H4 (cell line): ENCODE measurements around the gene ARHGEF40. TPM values are rescaled to one million over a fixed set of nuclear protein-coding genes. Genes with fewer than 3 reads are reported as not detected.

Source experiments
- DNase-seq: peaks from one replicate; pipeline ENCODE4 v3.0.0-alpha.2; 2015; ENCODE audit warnings: low spot score
- total RNA-seq: library from RNA; depleted of rRNA; stranded (reverse); fragments of >200 nt; shearing (Covaris generic); gene quantifications from 2 replicates; pipeline ENCODE4 v1.2.3, GENCODE V29; 2014

Gene ARHGEF40
- total RNA-seq, 1 experiment from 2014 or later: 15.4 TPM

DNA sequence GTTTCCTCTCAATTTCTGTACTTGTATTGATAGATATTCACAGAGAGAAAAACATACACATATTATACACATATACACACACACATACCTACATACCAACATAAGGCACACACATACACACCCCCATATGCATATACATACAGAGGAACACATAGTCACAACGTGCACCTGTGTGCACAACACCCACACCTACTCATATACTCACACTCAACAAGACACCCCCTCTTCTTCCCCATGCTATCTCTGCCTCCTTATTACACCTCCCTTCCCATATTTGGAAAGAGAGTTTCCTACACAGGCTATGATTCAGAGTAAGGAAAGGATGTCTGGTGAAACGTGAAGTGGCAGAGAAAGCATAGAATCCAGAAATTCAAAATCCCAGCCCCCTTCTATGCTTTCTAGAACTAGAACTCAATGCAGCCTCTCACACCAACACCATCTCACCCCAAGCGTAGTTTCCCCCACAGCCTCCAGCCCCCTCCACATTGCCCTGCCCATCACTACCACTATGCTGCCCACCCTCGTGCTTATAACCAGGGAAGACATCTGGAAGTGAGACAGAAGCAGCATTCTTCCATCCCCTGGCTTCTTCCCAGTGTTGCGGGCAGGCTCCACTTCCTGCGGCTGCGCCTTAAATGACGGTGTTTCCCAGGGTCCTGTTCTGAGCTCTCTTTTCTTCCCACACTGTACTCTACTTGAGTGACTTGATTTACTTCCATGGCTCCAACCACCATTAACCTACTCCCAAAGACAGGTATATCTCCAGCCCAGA, 10.1 kb upstream of the ARHGEF40 start:
- DNase-seq: no peak

DNA sequence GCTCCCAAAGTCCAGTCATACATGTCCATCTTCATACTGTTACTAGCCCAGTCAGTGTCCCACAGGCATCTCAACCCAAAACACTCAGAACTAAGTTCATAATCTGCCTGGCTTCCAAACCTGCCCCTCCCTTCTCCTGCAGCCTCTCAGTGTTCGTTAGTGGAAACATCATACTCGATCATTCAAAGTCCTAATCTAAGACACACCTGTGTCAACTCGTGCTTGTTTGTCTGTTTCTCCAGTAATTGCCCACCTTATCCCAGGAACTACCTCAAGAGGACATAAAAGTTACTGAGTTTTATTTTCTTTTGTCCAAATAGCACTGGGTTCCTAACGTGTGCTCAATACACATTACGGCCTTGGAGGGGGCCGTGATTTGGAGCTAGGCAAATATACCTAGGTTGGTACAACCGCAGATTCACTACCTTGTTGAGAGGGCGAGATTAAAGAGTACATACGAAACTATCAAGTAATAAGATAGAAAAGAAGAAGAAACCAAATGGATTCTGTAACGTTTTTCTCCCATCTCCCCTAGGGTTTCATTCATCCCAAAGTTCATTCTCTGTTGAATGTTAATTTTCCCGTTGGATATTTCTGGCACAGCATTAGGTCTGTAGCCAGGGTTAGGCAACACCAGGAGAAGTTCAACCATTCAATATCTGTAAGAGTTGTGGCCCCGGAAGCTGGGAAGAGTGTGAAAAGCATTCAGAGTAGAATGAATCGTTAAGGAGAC, 9.3 kb upstream of the ARHGEF40 start:
- DNase-seq: no peak

DNA sequence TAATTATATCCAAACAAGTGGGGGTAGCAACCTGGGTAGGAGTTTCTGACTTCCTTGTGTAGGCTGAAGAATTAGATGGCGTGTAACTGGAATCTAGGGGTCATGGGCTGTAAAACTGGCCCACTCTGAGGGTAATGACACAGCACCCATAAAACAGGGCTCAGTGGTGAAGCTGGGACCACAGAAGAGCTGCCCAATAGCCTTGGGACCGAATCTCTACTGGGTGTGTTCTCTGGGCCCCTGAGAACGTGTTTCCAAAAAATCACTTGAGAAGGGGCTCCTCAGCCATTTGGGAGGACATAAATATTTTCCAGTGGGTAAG, 8.8 kb upstream of the ARHGEF40 start:
- no peak for DNase-seq

DNA sequence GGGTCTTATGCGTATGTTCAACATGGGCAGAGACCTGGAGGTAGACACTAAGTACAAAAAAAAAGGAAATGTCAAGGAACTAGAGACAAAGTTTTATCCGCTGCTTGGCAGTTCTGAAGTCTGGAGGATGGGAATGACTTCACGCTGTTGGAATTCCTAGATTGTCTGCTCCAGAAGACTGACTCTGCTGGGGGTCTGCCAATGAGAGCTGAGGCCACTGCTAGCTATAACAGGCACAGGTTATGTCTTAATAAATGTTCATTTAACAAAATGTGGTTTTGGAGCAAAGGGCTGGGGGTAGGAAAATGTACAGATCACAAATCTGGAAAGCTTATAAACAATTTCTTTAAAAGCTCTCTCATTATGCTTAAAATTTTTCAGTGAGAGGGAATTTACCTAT, 6.6 kb upstream of the ARHGEF40 start:
- DNase-seq: peak; percentile 39

DNA sequence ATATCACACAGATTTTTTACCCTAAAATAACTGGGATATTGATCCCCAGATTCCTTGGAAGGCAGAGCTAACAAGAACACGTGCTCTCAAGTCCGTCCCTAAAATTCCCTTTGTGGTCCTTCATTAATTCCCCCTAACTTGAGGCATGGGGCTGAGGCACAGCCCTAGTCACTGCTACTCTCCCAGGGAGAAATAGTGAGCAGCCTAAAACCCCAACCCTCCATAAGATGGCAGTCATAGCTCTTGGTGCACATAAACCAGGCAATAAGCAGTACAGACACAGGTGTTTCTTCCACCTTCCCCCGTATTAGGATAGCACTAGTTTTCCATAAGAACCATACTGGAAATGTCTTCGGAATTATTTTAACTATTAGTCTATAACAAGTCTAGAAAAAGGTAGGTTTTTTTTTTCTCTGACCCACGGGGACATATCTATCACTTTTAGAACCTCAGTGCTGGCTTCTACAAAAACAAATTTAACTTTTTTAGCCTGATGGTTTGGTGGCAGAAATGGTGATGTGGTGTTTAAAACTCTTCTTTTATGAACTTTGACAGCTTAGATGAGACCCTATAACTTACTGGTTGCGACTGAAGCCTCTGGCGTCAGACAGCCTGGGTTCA, 3.1 kb upstream of the ARHGEF40 start:
- DNase-seq: no peak

DNA sequence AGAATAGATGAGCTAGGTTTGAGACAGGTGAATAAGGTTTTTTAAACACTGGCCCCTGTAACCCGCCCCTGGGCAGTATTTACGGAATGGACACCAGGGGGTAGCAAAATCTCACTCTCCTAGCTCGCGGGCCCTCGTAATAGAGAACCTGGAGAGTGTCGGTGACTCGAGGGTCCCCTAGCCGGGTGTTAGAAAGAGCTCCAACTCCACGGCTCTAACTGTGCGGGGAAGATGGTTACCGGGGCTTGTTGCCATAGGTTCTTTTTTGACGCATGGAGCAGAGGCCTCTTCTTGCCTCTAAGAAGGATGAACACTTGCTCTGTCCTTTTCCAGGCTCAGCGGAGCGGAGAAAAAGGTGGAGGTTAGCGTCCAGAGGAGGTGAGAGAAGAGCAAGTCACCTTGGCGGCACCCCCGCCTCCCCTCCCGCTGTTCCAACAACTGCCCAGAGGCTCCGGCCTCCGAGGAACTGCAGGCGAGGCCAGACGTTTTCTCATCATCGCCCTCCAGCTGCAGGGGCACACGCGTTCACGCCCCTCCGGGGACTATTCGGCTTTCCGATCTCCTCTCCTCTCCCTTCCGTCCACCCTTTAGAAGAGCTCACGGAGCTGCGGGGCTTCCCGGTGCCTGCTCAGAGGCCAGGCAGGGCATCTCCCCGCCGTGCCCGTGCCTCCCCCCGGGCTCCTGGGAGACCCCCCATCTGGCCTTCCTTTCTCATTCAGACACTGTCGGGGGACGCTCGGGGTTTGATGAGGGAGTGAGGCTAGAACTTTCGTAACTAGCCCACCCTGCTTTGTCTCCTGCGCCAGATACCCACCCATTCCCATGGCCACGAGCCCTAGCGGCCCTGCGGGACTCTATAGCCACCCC, 1.4 kb upstream of the ARHGEF40 start:
- DNase-seq: no peak

DNA sequence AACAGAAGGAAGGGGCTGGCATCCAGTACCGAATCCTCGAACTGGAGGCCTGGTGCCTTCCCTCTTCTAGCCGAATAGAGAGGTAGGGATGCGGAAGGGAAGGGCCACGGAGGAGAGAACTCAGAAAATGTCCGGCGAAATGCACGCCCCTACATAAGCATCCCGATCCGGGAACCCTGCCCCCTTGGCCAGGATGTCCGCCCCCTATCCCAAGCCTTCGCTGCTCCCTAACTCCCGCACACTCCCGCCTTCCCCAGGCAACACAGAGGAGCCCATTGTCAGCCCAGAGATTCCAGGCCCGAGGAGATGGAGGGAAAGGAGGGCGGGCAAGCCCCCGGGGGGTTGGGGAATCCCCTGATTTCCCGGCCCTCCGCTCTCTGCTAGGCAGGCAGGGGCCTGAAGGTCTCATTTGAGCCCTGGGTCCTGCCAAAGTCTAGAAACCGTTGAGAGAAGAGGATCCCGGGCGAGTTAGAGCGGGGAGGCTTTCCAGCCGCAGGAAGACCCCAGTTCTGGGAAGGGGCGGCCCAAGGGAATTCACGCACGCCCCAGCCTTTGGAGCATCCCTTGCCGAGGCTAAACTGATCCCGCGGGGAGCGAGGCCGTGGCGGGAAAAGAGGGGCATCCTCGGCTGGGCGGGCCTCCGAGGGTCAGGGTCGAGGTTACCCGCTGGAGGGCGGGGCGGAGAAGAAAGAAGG, 569 bp upstream of the ARHGEF40 start:
- no peak for DNase-seq

DNA sequence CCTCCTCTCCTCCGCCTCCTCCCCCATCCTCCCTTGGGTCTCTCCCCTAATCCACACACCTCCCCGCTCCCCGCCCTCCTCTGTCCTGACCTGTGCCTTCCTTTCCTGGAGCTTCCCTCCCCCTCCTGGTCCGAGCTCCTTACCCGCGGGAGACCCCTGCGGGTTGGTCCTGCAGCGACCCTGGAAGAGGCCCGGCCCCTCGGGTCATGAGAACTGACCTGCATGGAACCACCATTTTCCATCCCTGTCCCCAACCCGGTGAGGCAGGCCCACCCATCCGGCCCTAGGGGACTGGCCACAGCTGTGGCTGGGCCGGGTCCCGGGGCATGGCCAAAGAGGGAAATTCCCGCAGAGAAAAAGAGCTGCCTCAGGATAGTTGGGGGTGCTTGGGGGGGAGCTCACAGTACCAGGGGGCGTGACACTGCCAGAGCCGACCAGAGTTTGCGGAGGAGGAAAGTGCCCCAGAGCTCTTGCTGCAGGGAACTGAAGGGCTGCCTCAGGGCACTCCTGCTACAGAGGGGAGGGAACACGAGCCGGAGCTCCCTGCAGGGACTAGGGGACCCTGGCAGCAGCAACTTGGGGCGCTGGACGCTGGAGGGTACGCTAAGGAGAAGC, 613 bp downstream of the ARHGEF40 start:
- DNase-seq: peak; percentile 34

DNA sequence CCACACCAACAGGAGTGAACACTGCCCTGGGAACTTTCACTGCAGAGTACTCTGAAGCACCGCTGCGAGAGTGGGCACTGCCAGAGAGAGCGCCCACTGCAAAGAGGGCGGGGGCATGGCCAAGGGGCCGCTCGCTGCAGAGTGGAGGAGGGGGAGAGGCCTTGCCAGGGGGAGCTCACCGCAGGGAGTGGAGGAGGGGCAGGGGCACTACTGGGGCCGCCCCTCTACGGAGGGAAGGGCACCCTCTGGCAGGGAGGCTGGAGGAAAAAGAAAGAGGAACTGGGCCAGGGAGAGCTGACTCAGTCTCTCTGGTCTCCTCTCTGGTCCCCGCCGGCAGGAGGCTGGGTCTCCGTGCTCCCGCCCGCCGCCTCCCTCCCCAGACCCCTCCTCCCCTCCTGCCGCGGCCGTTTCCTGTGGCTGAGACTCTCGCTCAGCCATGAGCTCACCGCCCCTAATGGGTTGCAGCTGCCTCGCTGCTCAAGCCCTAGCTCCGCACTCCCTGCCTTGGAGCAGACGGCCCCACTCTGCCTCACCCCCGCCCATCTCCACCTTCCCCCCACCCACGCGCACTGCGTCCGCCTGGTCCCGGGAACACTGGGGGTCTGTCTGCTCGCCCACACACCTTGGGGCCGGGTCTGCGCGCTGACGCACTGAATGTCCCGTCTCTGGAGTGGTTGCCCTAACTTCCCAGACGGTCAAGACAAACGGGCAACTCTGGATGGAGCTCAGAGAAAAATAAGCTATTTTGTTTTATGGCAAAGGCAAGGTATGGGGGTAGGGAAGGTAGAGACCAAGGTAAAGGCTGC, 1.3 kb downstream of the ARHGEF40 start:
- DNase-seq: peak; percentile 90

DNA sequence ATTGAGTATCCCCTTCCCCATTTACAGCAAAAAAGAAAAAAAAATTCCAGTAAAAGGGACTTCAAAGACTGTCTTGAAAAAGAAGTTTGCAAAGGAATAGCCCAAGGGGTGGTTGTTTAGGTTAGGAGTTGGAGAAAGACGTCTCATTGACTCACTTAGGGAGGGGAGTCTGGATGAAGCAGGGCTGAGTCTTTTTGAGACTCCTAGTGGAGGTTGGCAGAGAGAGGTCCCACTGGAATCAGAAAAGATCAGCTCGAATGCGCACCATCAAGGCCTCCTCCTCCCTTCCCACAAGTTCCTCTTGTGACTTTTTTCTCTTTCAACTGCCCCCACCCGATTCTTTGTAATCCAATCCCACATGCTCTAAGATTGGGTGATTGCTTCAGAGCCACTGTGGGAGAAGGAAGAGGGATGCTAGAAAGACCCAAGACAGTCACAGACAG, 1.9 kb downstream of the ARHGEF40 start:
- peak; percentile 25 for DNase-seq

DNA sequence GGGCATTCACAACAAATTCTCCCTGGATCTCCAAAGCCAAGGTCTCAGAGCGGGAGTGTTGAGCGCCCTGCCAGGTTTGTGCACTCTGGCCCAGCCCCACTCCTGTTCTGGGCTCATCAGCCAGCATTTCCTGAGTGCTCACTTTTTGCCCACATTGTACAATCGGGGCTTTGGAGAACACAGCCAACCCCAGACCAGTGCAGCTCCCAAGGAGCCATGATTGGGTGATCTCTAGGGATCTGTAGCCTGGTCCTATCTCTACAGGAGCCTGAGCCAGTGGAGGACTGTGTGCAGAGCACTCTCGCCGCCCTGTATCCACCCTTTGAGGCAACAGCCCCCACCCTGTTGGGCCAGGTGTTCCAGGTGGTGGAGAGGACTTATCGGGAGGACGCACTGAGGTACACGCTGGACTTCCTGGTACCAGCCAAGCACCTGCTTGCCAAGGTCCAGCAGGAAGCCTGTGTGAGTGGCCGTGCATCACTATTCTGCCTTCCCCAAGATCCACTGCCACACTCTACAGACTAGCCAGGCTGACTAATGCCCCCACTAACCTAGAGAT, 2.8 kb downstream of the ARHGEF40 start:
- no peak for DNase-seq

DNA sequence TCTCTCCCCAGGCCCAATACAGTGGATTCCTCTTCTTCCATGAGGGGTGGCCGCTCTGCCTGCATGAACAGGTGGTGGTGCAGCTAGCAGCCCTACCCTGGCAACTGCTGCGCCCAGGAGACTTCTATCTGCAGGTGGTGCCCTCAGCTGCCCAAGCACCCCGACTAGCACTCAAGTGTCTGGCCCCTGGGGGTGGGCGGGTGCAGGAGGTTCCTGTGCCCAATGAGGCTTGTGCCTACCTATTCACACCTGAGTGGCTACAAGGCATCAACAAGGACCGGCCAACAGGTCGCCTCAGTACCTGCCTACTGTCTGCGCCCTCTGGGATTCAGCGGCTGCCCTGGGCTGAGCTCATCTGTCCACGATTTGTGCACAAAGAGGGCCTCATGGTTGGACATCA, 3.8 kb downstream of the ARHGEF40 start:
- DNase-seq: no peak

DNA sequence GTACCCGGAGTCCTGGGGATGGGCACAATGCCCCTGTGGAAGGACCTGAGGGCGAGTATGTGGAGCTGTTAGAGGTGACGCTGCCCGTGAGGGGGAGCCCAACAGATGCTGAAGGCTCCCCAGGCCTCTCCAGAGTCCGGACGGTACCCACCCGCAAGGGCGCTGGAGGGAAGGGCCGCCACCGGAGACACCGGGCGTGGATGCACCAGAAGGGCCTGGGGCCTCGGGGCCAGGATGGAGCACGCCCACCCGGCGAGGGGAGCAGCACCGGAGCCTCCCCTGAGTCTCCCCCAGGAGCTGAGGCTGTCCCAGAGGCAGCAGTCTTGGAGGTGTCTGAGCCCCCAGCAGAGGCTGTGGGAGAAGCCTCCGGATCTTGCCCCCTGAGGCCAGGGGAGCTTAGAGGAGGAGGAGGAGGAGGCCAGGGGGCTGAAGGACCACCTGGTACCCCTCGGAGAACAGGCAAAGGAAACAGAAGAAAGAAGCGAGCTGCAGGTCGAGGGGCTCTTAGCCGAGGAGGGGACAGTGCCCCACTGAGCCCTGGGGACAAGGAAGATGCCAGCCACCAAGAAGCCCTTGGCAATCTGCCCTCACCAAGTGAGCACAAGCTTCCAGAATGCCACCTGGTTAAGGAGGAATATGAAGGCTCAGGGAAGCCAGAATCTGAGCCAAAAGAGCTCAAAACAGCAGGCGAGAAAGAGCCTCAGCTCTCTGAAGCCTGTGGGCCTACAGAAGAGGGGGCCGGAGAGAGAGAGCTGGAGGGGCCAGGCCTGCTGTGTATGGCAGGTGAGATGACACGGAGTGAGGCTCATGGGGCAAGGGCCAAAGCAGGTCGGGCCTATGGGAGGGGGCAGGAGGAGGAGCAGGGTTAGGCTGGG, 4.5 kb downstream of the ARHGEF40 start:
- no peak for DNase-seq

DNA sequence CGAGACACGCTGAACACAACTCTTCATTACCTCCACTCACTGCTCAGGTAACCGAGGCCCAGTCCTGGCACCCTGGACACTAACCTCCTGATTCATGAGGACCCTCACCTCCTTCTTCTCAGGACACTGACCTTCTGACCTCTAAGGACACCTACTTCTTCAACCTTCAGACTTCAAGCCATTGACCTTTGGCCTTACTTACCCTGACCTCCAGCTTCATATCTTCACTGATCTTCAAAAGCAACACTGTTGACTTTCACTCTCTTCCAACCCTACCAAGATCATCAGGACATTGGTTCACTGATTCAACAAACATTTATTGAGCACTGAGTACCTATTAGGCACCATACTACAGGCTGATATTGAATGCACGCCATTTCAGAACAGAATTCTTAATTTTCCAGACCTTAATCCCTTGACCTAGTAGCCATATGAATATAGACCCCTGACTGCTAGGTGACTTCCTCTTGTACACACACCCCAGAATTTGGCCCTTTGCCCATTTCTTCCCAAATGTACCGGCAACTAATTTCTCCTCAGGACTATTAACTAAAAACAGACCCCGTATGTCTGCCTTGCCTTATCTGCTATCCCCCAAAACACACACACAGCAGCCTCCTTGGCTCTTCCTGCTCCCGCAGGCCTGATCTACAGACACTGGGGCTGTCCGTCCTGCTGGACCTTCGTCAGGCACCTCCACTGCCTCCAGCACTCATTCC, 5.8 kb downstream of the ARHGEF40 start:
- no peak for DNase-seq

DNA sequence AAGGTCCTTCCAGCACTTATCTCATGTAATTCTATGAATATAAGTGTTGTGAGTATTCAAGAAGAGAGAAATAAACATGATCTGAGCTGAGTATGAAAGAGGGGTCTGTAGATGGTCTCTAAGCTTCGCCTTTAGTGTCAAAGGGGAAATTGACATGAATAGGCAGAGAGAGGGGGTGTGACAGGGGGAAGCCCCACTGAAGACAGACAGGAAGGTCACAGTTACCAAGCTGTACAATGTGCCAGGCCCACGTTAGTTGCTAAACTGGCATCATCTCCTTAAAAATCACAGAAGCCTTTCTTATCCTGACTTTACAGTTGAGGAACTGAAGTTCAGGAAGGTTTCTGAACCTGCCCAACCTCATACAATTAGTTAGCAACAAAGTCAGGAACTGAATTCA, 7.6 kb downstream of the ARHGEF40 start:
- DNase-seq: no peak

DNA sequence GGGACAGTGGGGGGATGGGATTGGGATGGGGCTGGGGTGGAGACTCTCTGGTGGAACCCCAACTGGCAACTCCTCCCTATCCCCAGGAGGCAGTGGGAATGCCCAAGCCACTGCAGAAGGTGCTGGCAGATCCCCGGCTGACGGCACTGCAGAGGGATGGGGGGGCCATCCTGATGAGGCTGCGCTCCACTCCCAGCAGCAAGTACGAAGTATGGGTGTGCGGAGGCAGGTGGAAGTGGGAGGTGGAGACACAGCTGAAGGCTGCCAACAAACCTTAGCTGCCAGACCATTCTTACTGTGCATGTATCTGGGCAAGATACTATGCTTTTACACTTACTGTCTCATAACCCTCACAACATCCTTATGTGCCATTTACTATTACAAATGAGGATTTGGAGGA, 8.2 kb downstream of the ARHGEF40 start:
- DNase-seq: no peak

DNA sequence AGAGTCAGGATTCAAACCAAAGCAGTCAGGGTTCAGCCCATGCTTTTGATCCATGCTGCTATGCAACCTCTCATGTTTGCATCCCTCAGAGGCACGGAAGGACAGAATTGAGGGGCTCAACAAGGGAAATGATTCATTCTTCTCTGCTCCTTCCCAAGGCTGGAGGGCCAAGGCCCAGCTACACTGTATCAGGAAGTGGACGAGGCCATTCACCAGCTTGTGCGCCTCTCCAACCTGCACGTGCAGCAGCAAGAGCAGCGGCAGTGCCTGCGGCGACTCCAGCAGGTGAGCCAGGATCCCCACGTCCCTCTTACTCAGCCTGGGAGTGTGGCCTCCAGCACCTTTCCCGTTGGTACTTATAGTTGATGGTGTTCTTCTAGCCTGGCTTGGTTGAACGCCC, 8.6 kb downstream of the ARHGEF40 start:
- no peak for DNase-seq

DNA sequence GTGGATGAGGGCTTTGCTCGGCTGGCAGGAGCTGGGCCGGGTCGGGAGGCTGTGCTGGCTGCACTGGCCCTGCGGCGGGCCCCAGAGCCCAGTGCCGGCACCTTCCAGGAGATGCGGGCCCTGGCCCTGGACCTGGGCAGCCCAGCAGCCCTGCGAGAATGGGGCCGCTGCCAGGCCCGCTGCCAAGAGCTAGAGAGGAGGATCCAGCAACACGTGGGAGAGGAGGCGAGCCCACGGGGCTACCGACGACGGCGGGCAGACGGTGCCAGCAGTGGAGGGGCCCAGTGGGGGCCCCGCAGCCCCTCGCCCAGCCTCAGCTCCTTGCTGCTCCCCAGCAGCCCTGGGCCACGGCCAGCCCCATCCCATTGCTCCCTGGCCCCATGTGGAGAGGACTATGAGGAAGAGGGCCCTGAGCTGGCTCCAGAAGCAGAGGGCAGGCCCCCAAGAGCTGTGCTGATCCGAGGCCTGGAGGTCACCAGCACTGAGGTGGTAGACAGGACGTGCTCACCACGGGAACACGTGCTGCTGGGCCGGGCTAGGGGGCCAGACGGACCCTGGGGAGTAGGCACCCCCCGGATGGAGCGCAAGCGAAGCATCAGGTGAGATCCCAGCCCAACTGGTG, 11.5 kb downstream of the ARHGEF40 start:
- no peak for DNase-seq
